Raji (cell line): ENCODE results near the gene SAE1.

ENCODE experiments used
- POLR2A ChIP-seq: IDR thresholded peaks from 2 replicates; pipeline ENCODE4 v1.6.1; 2011; ENCODE audit warnings: low read depth, low read length, control low read depth; ENCODE audit not compliant: insufficient read depth

Gene SAE1

DNA sequence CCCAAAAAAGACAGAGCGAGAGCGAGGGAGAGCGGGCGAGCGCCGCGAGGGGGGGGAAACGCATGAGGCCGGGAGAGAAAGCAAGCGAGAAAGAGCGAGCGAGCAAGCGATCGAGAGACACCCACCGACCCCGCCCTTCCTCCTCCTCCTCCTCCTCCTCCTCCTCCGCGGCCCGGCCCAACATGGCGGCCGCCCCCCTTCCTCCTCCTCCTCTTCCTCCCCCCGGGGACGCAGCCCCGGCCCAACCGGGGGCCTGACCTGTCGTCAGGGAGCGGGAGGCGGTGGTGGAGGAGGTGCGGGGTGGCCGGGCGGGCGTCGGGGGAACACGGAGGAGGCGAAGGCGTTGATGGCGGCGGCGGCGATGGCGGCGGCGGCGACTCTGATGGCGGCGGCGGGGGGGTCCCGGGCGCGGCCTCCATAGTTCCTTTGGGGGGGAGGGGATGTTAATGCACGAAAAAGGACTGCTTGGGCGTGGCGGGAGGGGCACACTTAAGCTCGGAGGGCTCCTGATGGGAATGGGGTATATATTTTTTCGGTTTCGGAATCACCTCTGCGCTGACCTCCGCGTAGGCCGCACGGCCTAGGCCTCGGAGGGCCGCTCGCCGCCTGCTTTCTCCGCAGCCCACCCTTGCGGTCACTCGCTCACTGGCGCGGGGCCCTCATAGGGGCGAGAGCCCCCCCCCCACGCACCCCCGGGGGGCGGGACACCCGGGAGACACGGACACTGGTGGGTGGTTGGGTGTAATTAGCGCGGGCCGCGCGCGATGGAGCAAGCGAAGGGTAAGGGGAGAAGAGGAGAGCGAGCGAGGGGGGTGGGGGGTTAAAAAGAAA lies 18.3 kb upstream of the SAE1 start:
- peak; percentile 85 for TF ChIP-seq POLR2A

GRCh38 chr19:47112997-47113849 lies 17.4 kb upstream of the SAE1 start, which contains the start of gene ZC3H4:
TSS of gene ZC3H4 (minus strand) at chr19:47113776. CDS start at chr19:47112584, 1,192 bp downstream.
- TF ChIP-seq POLR2A: peak; percentile 65

GRCh38 chr19:47113850-47114651 lies 16.6 kb upstream of the SAE1 start:
- TF ChIP-seq POLR2A: no peak

DNA sequence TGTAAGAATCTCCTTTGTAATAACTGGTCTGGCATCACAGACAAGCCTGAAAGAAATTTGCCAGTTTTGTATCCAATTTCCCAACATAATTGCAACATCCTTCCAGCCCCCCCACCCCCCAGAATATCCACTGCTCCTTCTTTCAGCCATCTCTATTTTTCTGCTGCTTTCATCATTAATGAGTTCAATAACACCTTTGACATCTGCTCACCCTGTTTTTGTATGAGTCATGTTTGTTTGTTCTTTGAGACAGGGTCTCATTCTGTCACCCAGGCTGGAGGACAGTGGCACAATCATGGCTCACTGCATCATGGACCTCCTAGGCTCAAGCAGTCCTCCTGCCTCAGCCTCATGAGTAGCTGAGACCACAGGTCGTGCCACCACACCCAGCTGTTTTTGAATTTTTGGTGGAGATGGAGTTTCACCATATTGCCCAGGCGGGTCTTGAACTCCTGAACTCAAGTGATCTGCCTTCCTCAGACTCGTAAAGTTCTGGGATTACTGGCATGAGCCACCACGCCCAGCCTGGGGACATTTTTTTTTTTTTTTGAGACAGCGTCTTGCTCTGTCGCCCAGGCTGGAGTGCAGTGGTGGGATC lies 10.1 kb upstream of the SAE1 start:
- no peak for TF ChIP-seq POLR2A

DNA sequence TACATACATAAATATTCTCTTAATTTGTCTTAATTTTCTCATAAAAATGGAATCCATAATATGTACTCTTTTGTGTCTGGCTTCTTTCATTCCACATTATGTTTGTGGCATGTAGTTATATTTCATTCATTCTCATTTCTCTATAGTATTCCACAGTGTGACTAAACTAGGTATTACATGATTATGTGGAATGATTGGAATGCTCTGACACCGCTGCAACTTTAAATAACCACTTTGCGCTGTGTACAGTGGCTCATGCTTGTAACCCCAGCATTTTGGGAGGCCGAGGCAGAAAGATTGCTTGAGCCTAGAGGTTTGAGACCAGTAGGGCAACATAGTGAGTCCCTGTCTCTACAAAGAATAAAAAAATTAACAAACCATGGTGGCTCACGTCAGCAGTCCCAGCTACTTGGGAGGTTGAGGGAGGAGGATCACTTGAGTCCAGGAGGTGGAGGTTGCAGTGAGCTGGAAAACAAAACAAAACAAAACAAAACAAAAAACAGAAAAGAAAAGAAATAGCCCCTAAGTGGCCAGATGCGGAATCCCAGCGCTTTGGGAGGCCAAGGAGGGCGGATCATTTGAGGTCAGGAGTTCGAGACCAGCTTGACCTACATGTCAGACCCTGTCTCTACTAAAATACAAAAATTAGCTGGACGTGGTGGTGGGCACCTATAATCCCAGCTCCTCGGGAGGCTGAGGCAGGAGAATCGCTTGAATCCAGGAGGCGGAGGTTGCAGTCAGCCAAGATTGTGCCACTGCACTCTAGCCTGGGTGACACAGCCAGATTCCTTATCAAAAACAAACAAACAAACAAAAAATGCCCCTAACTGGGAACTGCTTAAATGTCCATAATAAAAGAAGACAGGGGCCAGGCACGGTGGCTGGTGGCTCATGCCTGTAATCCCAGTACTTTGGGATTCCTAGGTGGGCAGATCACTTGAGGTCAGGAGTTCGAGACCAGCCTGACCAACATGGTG lies 8.0 kb upstream of the SAE1 start:
- TF ChIP-seq POLR2A: no peak

GRCh38 chr19:47123406-47123805 lies 7.2 kb upstream of the SAE1 start:
- no peak for TF ChIP-seq POLR2A

DNA sequence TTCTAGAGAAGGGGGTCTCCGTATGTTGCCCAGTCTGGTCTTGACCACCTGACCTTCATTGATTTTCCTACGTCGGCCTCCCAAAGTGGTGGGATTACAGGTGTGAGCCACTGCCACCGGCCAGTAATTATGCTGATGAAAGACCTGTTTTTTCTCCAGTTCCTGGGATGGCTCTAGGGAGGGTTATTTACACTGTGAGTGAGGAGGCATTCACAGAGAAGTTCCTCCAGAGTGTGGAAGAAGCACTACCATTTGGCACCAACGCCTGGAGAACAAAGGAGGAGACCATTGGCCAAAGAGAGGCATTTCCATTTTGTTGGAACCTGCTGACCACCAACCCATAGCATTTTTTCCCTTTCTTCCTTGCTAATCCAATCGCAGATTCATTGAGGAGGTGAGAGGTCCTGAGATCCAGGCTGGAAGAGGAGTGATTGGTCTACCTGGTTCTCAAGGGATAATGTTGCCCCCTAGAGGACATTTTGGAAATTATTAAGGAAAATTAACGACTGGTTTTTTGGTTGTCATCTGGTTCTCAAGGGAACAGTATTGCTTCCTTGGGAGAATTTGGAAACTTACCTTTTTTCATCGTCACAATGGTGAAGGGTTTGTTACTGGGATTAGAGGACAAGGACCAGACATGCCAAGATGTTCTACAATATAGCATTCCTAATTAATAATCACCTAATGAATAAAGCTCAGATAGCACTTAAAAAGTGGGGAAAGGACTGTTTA lies 5.5 kb upstream of the SAE1 start:
- no peak for TF ChIP-seq POLR2A

GRCh38 chr19:47125669-47125938 lies 5.0 kb upstream of the SAE1 start:
- no peak for TF ChIP-seq POLR2A

- no peak for TF ChIP-seq POLR2A
Observed at GRCh38 chr19:47129579-47129978, 1.1 kb upstream of the SAE1 start.

- TF ChIP-seq POLR2A: no peak
Observed at GRCh38 chr19:47130120-47130588, 481 bp upstream of the SAE1 start.

DNA sequence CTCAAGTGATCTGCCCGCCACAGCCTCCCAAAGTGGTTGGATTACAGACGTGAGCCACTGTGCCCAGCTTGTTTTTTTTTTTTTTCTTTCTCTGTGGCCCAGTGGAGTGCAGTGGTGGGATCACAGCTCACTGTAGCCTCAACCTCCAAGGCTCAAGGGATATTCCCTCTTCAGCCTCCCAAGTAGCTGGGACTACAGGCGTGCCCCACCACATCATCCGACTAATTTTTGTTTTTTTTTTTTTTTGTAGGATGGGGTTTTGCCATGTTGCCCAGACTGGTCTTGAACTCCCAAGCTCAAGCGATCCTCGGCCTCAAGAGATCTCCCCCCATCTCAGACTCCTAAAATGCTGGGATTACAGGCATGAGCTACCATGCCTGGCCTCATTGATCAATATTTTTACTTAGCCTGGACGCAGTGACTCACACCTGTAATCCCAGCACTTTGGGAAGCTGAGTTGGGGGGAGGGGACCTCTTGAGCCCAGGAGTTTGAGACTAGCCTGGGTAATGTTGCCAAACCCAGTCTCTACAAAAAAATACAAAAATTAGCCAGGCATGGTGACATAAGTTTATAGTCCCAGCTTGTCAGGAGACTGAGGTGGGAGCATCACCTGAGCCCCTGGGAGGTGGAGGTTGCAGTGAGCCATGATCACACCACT lies 1.7 kb downstream of the SAE1 start:
- TF ChIP-seq POLR2A: no peak

GRCh38 chr19:47133021-47133471 lies 2.4 kb downstream of the SAE1 start:
- no peak for TF ChIP-seq POLR2A
